Chondrocyte (in vitro differentiated cells): ENCODE data around the gene AGBL4. TPM values are rescaled to one million over a fixed set of nuclear protein-coding genes. Genes with fewer than 3 reads are reported as not detected.

Experiments used
- DNase-seq: peaks from one replicate; pipeline ENCODE4 v3.0.0; 2021; ENCODE audit warnings: mixed read lengths, low spot score
- H3K27ac Mint-ChIP-seq: one replicate; pipeline ENCODE4 v1.8.0; 2021; ENCODE audit warnings: mild to moderate bottlenecking, moderate library complexity, mixed read lengths; ENCODE audit not compliant: unreplicated experiment
- H3K27me3 Mint-ChIP-seq: 2 replicates; pipeline ENCODE4 v1.8.0; 2021; ENCODE audit warnings: low read depth, mixed read lengths
- H3K36me3 Mint-ChIP-seq: 2 replicates; pipeline ENCODE4 v1.8.0; 2021; ENCODE audit warnings: low read depth, mixed read lengths
- H3K4me1 Mint-ChIP-seq: 2 replicates; pipeline ENCODE4 v1.8.0; 2021; ENCODE audit warnings: low read depth, mild to moderate bottlenecking, mixed read lengths
- H3K4me3 Mint-ChIP-seq: one replicate; pipeline ENCODE4 v1.8.0; 2021; ENCODE audit warnings: mild to moderate bottlenecking, moderate library complexity, mixed read lengths; ENCODE audit not compliant: unreplicated experiment
- H3K9me3 Mint-ChIP-seq: 2 replicates; pipeline ENCODE4 v1.8.0; 2021; ENCODE audit warnings: low read depth, mixed read lengths
- CTCF ChIP-seq: fragments of 200-600 bp; sonication (generic); IDR thresholded peaks from 2 replicates; pipeline ENCODE4 v1.5.0; 2021; ENCODE audit warnings: antibody characterized with exemption, mild to moderate bottlenecking, moderate library complexity
- total RNA-seq: library from RNA; stranded (reverse); gene quantifications from 3 replicates; pipeline ENCODE4 v1.2.1, GENCODE V29; 2021

The AGBL4 gene
- total RNA-seq, 1 donor from 2014 or later = not detected

GRCh38 chr1:49364676-49365075 lies 659.1 kb downstream of the AGBL4 start:
- no peak for TF ChIP-seq CTCF
- DNase-seq = no peak
- Mint-ChIP-seq H3K27ac (no peak overlapping the region), H3K36me3 (no peaks in the 10 kb centered on the region), H3K27me3 (no peaks in the 10 kb centered on the region), H3K9me3 (peaks cover 31% of the 10 kb centered on the region), H3K4me3 (no peak overlapping the region), H3K4me1 (no peaks in the 10 kb centered on the region)

GRCh38 chr1:49363628-49364027 lies 660.1 kb downstream of the AGBL4 start:
- TF ChIP-seq CTCF = no peak
- H3K27me3 Mint-ChIP-seq = no peaks in the 10 kb centered on the region
- no peaks in the 10 kb centered on the region for H3K4me1 Mint-ChIP-seq
- no peaks in the 10 kb centered on the region for H3K36me3 Mint-ChIP-seq
- H3K9me3 Mint-ChIP-seq = peaks cover 31% of the 10 kb centered on the region
- DNase-seq = no peak
- H3K4me3 Mint-ChIP-seq = no peak overlapping the region
- no peak overlapping the region for H3K27ac Mint-ChIP-seq

GRCh38 chr1:49358036-49358435 lies 665.7 kb downstream of the AGBL4 start:
- H3K4me3 Mint-ChIP-seq = no peak overlapping the region
- TF ChIP-seq CTCF = no peak
- H3K27ac Mint-ChIP-seq = no peak overlapping the region
- peaks cover 17% of the 10 kb centered on the region for H3K9me3 Mint-ChIP-seq
- no peaks in the 10 kb centered on the region for H3K36me3 Mint-ChIP-seq
- DNase-seq = no peak
- no peaks in the 10 kb centered on the region for H3K27me3 Mint-ChIP-seq
- no peaks in the 10 kb centered on the region for H3K4me1 Mint-ChIP-seq

- no peak overlapping the region for H3K4me3 Mint-ChIP-seq
- DNase-seq = no peak
- H3K9me3 Mint-ChIP-seq = peaks cover 13% of the 10 kb centered on the region
- H3K36me3 Mint-ChIP-seq = no peaks in the 10 kb centered on the region
- no peaks in the 10 kb centered on the region for H3K4me1 Mint-ChIP-seq
- H3K27ac Mint-ChIP-seq = no peak overlapping the region
- no peak for TF ChIP-seq CTCF
- H3K27me3 Mint-ChIP-seq = no peaks in the 10 kb centered on the region
These were observed 667.2 kb downstream of the AGBL4 start for GRCh38 chr1:49356594-49356993.

- DNase-seq = no peak
- TF ChIP-seq CTCF = no peak
- Mint-ChIP-seq H3K27ac (no peak overlapping the region), H3K27me3 (no peaks in the 10 kb centered on the region), H3K36me3 (no peaks in the 10 kb centered on the region), H3K9me3 (peaks cover 28% of the 10 kb centered on the region), H3K4me1 (no peaks in the 10 kb centered on the region), H3K4me3 (no peak overlapping the region)
These were observed 672.0 kb downstream of the AGBL4 start for GRCh38 chr1:49351768-49352167.
